GM19463 (cell line): ENCODE data around the gene AQP9.
"Not testable (repeated sequence)": the region's sequence is repeated elsewhere in the genome, so short reads cannot be mapped to it uniquely, and the experiment has no call there.

Experiments used
- ATAC-seq: cut with Tn5 transposase; IDR thresholded peaks from one replicate; pipeline ENCODE4 v1.9.1; 2021; ENCODE audit warnings: mild to moderate bottlenecking, moderate library complexity; ENCODE audit not compliant: unreplicated experiment

Gene AQP9

GRCh38 chr15:58138106-58138505, at the start of gene AQP9:
TSS of gene AQP9 (plus strand) at chr15:58138381. CDS start at chr15:58138566, 185 bp downstream.
- no peak for ATAC-seq

GRCh38 chr15:58095415-58095814, 42.8 kb upstream of the AQP9 start:
- ATAC-seq = no peak

GRCh38 chr15:58096529-58097084, 41.6 kb upstream of the AQP9 start:
- ATAC-seq = no peak

GRCh38 chr15:58103482-58103881, 34.7 kb upstream of the AQP9 start:
- ATAC-seq = no peak

- ATAC-seq = no peak
Observed at GRCh38 chr15:58108117-58108516, 30.1 kb upstream of the AQP9 start.

GRCh38 chr15:58109419-58109818, 28.8 kb upstream of the AQP9 start:
- no peak for ATAC-seq

- no peak for ATAC-seq
Observed at GRCh38 chr15:58110999-58111717, 27.0 kb upstream of the AQP9 start.

- no peak for ATAC-seq
Observed at GRCh38 chr15:58111718-58112104, 26.5 kb upstream of the AQP9 start.

- ATAC-seq = not testable (repeated sequence)
Observed at GRCh38 chr15:58113358-58113757, 24.8 kb upstream of the AQP9 start.

GRCh38 chr15:58114388-58114787, 23.8 kb upstream of the AQP9 start:
- ATAC-seq = no peak

- no peak for ATAC-seq
Observed at GRCh38 chr15:58114812-58115211, 23.4 kb upstream of the AQP9 start.

- no peak for ATAC-seq
Observed at GRCh38 chr15:58115692-58116091, 22.5 kb upstream of the AQP9 start.

- ATAC-seq = no peak
Observed at GRCh38 chr15:58117619-58118018, 20.6 kb upstream of the AQP9 start.

GRCh38 chr15:58118272-58118671, 19.9 kb upstream of the AQP9 start:
- ATAC-seq = no peak

GRCh38 chr15:58119016-58119415, 19.2 kb upstream of the AQP9 start:
- ATAC-seq = no peak

GRCh38 chr15:58124585-58124984, 13.6 kb upstream of the AQP9 start:
- no peak for ATAC-seq

GRCh38 chr15:58125333-58125732, 12.8 kb upstream of the AQP9 start:
- no peak for ATAC-seq

GRCh38 chr15:58134886-58135285, 3.3 kb upstream of the AQP9 start:
- no peak for ATAC-seq

- ATAC-seq = no peak
Observed at GRCh38 chr15:58135511-58136174, 2.5 kb upstream of the AQP9 start.

- no peak for ATAC-seq
Observed at GRCh38 chr15:58136731-58137130, 1.4 kb upstream of the AQP9 start.

- no peak for ATAC-seq
Observed at GRCh38 chr15:58137686-58138085, 495 bp upstream of the AQP9 start.

GRCh38 chr15:58139276-58139988, 1.3 kb downstream of the AQP9 start:
- no peak for ATAC-seq
